Endothelial cell of umbilical vein (primary cell): Measurements from ENCODE around the gene TRERF1. TPM values are rescaled to one million over a fixed set of nuclear protein-coding genes. Genes with fewer than 3 reads are reported as not detected.

Experiments used
- BruUV-seq: library from RNA; stranded (reverse); fragments of 400-500 nt; replicated peaks from 2 replicates; lab custom pipeline; 2021; lab: Mats Ljungman, UMichigan
- CTCF ChIA-PET: fragments of 300-600, 350-600 bp; sonication (Branson Sonifier 250); formaldehyde crosslinking; loops from one replicate; lab custom pipeline; 2021; ENCODE audit warnings: antibody characterized with exemption, inconsistent platforms; lab: Charles Lee
- POLR2A ChIA-PET: fragments of 300-600, 350-600 bp; sonication (Branson Sonifier 250); formaldehyde crosslinking; loops from one replicate; lab custom pipeline; 2021; ENCODE audit warnings: antibody characterized with exemption, inconsistent platforms; lab: Charles Lee
- DNase-seq: peaks from one replicate; pipeline ENCODE4 v3.0.0-alpha.2; 2011; ENCODE audit warnings: low read depth, low spot score
- FAIRE-seq: peaks from 2 replicates; lab custom pipeline; 2011; peaks lifted over from hg19 to GRCh38; lab: Jason Lieb, UNC
- H2AFZ ChIP-seq: 2 replicates; pipeline ENCODE4 v1.6.0; 2012; ENCODE audit warnings: low read depth, low read length, control low read depth, inconsistent platforms
- H3K27ac ChIP-seq: 2 replicates; pipeline ENCODE4 v1.5.1; 2011; ENCODE audit warnings: low read depth, mild to moderate bottlenecking, control low read depth, low read length, moderate library complexity; ENCODE audit not compliant: insufficient read depth
- H3K27me3 ChIP-seq, 2 experiments: 2 replicates each; pipeline versions ENCODE4 v1.6.0 to v1.6.1; 2011; ENCODE audit warnings: low read length in 2 of 2, mixed read lengths in 1 of 2; ENCODE audit not compliant: control insufficient read depth in 2 of 2, insufficient read depth in 2 of 2
- H3K36me3 ChIP-seq, 2 experiments: 2 replicates in 1 of 2; 3 replicates in 1 of 2; pipeline ENCODE4 v1.5.1; 2011; ENCODE audit warnings: low read length in 2 of 2, mild to moderate bottlenecking in 1 of 2, moderate library complexity in 1 of 2; ENCODE audit not compliant: control insufficient read depth in 2 of 2, insufficient read depth in 2 of 2; ENCODE audit errors: extremely low read depth in 1 of 2
- H3K4me1 ChIP-seq: 3 replicates; pipeline ENCODE4 v1.5.1; 2011; ENCODE audit warnings: mild to moderate bottlenecking, low read length; ENCODE audit not compliant: control insufficient read depth, insufficient read depth; ENCODE audit errors: extremely low read depth
- H3K4me2 ChIP-seq: 2 replicates; pipeline ENCODE4 v1.6.1; 2011; ENCODE audit warnings: low read length, control low read depth, mixed read lengths; ENCODE audit not compliant: insufficient read depth
- H3K4me3 ChIP-seq, 3 experiments: fragments of 200-600 bp in 1 of 3; sonication (generic), shearing (Covaris generic) in 1 of 3; replicated peaks in 1 of 3; 2 replicates each; pipeline ENCODE4 v1.5.1; 2011 to 2016; ENCODE audit warnings: control low read depth in 3 of 3, low read length in 3 of 3, mild to moderate bottlenecking in 2 of 3, inconsistent platforms in 1 of 3, low read depth in 1 of 3, moderate library complexity in 1 of 3; ENCODE audit not compliant: insufficient read depth in 1 of 3
- H3K79me2 ChIP-seq: 2 replicates; pipeline ENCODE4 v1.6.0; 2012; ENCODE audit warnings: low read length, inconsistent platforms; ENCODE audit not compliant: control insufficient read depth, insufficient read depth
- H3K9ac ChIP-seq: replicated peaks from 2 replicates; pipeline ENCODE3; 2011; ENCODE audit warnings: low read length, control low read depth; ENCODE audit not compliant: insufficient read depth; ENCODE audit errors: extremely low read depth
- H3K9me1 ChIP-seq: replicated peaks from 3 replicates; pipeline ENCODE4 v1.6.0; 2011; ENCODE audit warnings: mild to moderate bottlenecking, low read length; ENCODE audit not compliant: control insufficient read depth, insufficient read depth; ENCODE audit errors: extremely low read depth
- H3K9me3 ChIP-seq: replicated peaks from 2 replicates; pipeline ENCODE4 v1.5.1; 2012; ENCODE audit warnings: low read length, inconsistent platforms; ENCODE audit not compliant: control insufficient read depth, insufficient read depth
- H4K20me1 ChIP-seq: replicated peaks from 2 replicates; pipeline ENCODE3; 2011; ENCODE audit warnings: mild to moderate bottlenecking, low read length; ENCODE audit not compliant: control insufficient read depth, insufficient read depth; ENCODE audit errors: extremely low read depth
- FOS ChIP-seq: IDR thresholded peaks from 2 replicates; pipeline ENCODE4 v1.6.1; 2011; ENCODE audit warnings: mild to moderate bottlenecking, low read length, moderate library complexity, borderline replicate concordance; ENCODE audit not compliant: insufficient read depth
- MAX ChIP-seq: IDR thresholded peaks from 2 replicates; pipeline ENCODE4 v1.6.1; 2011; ENCODE audit not compliant: insufficient read depth, insufficient read length
- MYC ChIP-seq: IDR thresholded peaks from one replicate; pipeline ENCODE4 v1.6.1; 2011; ENCODE audit warnings: mild to moderate bottlenecking, low read depth, low read length
- POLR2A ChIP-seq: IDR thresholded peaks from 2 replicates; pipeline ENCODE4 v1.6.1; 2012; ENCODE audit warnings: low read depth, mild to moderate bottlenecking, control low read depth, low read length
- POLR2AphosphoS5 ChIP-seq: IDR thresholded peaks from 2 replicates; pipeline ENCODE4 v1.6.1; 2012; ENCODE audit warnings: low read depth, mild to moderate bottlenecking, control low read depth, low read length, moderate library complexity; ENCODE audit not compliant: insufficient read depth
- dilution Hi-C: fragments of 300-500 bp; cut with MboI; formaldehyde crosslinking; loops from one replicate; pipeline ENCODE4 v1.15.0; 2019; ENCODE audit warnings: low sequenced_read_pairs; ENCODE audit not compliant: extremely low pct_ligation_motif_present
- intact Hi-C: fragments of 100-400 bp; cut with micrococcal nuclease; formaldehyde crosslinking; loops from one replicate; pipeline ENCODE4 v1.10.0; 2022
- polyA plus RNA-seq, 4 experiments: library from polyadenylated mRNA; depleted of rRNA in 3 of 4; stranded (reverse) in 3 of 4; unstranded in 1 of 4; fragments of >200 nt; gene quantifications; 2 replicates each; pipeline versions ENCODE4 v1.2.1 to v1.2.3, GENCODE V29; 2011 to 2012; ENCODE audit warnings: missing spikeins in 1 of 4
- total RNA-seq: library from RNA; stranded (reverse); gene quantifications from 2 replicates; pipeline ENCODE4 v1.2.3, GENCODE V29; 2021

TRERF1 gene
- total and polyA plus RNA-seq, 2 donors (not counting 3 experiments of a cell fraction or from before 2014, with no cell fraction given), result 0.73 to 5.5 TPM

GRCh38 chr6:42294759-42295158 is 157.0 kb downstream of the TRERF1 start:
- DNase-seq, result peak; percentile 13
- intact Hi-C loops (no loop called here), dilution Hi-C loops (no loop called here)
- H3K4me1 ChIP-seq, result peaks cover 17% of the 10 kb centered on the region
- FAIRE-seq, result peak; percentile 55
- TF ChIP-seq FOS, result peak; percentile 61
- no peak for TF ChIP-seq MAX
- no peak for TF ChIP-seq POLR2AphosphoS5
- no peak overlapping the region for H3K27ac ChIP-seq
- no peaks in the 10 kb centered on the region for H3K9me1 ChIP-seq
- no peaks in the 10 kb centered on the region for H3K9me3 ChIP-seq
- H3K4me3 ChIP-seq, result no peak overlapping the region
- H3K36me3 ChIP-seq, result no peaks in the 10 kb centered on the region
- no peak overlapping the region for H3K4me2 ChIP-seq
- BruUV-seq, result no TSS peak
- H3K9ac ChIP-seq, result no peak overlapping the region
- H3K27me3 ChIP-seq, result no peaks in the 10 kb centered on the region
- no peaks in the 10 kb centered on the region for H3K79me2 ChIP-seq
- POLR2A ChIA-PET, result interaction anchor here (0.6 kb wide), 1 partner anchor 51 kb away, joined by 3 read pairs; no protein-coding TSS in a partner anchor
- CTCF ChIA-PET, result interaction anchor here (2.0 to 3.0 kb wide), 2 partner anchors 15 to 253 kb away, joined by 5 to 13 read pairs; no protein-coding TSS in a partner anchor
- H2AFZ ChIP-seq, result no peak overlapping the region
- no peaks in the 10 kb centered on the region for H4K20me1 ChIP-seq

GRCh38 chr6:42293386-42293977 is 158.2 kb downstream of the TRERF1 start:
- DNase-seq, result no peak
- no peak overlapping the region for H3K27ac ChIP-seq
- intact Hi-C loops, result no loop called here
- no peak for FAIRE-seq
- no peaks in the 10 kb centered on the region for H3K9me3 ChIP-seq
- no peaks in the 10 kb centered on the region for H4K20me1 ChIP-seq
- H3K4me3 ChIP-seq, result no peak overlapping the region
- no TSS peak for BruUV-seq
- H3K4me2 ChIP-seq, result no peak overlapping the region
- dilution Hi-C loops, result no loop called here
- H2AFZ ChIP-seq, result no peak overlapping the region
- no peaks in the 10 kb centered on the region for H3K36me3 ChIP-seq
- TF ChIP-seq POLR2A (no peak), POLR2AphosphoS5 (no peak), FOS (no peak), MYC (no peak), MAX (no peak)
- peaks cover 17% of the 10 kb centered on the region for H3K4me1 ChIP-seq
- H3K79me2 ChIP-seq, result no peaks in the 10 kb centered on the region
- no peak overlapping the region for H3K9ac ChIP-seq
- H3K9me1 ChIP-seq, result no peaks in the 10 kb centered on the region
- CTCF ChIA-PET, result interaction anchor here (1.5 kb wide), 1 partner anchor 12 kb away, joined by 3 read pairs; no protein-coding TSS in a partner anchor
- POLR2A ChIA-PET, result no interaction called here
- no peaks in the 10 kb centered on the region for H3K27me3 ChIP-seq
